ENCODE measurements around the gene VSIR.

VSIR gene

DNA sequence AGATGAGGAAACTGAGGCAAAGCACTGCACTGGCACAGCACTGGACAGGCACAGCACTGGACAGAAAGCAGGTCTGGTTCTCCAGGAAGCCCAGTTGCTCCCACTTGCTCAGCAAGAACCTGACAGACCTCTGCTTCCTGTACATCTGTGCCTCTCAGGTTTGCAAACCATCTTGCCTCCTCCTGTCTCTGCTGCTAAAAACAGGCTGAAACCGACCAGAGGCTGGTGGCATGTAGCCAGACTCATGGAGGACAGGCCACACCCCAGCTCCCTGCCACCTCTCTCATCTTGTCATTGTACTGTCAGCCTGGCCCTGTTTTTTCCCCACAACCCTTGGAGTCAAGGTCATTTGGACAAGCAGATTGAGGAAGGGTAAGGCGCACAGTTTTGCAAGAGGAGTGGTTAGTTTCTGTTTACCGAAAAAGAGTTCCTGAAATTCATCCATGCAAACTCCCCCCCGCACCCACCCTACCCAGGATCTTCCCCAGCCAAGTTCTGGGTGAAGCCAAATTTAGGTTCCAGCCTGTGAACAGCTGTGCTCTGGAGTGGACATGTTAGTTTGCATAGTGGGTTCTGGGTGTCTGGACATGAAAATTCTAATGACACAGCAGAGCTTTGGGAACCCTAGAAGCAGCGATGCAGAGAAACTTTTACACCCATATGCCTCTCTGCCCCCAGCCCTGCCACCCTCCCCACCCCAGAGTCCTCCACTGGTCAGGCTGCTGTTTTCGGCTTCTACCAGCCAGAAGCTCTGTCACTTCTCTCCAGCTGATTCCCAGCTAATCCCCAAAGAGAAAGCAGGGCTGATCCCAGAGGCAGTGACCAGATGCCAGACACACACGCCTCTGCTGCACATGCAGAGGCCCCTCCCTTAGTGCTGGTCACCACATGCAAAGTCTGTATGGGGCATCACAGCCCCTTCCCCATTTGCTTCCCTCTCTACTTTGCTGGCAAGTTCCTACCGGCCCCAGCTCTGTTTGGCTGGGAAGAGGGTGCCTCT is 45.3 kb downstream of the VSIR start:
- no peak for DNase-seq (ENCODE audit: low spot score)

- DNase-seq (ENCODE audit: low spot score) = no peak
Observed at GRCh38 chr10:71727105-71727737, 46.1 kb downstream of the VSIR start.

DNA sequence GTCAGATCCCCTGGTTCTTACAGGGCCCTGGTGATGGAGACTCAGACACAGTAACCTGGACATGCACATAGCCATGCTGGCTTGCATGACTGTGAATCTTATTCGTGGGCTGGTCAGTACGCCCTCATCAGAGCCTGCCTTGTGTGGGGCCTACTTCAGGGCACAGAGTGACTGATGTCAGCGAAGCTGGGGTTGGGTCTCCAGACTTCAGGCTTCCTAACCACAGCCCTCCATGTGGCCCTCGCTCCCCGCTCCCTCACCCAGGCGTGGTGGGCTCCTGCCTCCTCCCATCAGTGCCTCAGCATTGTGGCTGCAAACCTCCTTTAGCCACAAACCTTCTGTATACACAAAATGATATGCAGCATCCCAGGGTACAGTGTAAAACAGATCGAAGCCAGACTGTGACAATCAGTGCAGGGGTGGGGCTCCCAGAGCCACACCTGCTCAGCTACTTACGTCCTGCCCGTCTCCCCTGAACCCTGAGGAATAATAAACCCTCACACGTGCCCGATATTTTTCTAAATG is 46.7 kb downstream of the VSIR start:
- no peak for DNase-seq (ENCODE audit: low spot score)

DNA sequence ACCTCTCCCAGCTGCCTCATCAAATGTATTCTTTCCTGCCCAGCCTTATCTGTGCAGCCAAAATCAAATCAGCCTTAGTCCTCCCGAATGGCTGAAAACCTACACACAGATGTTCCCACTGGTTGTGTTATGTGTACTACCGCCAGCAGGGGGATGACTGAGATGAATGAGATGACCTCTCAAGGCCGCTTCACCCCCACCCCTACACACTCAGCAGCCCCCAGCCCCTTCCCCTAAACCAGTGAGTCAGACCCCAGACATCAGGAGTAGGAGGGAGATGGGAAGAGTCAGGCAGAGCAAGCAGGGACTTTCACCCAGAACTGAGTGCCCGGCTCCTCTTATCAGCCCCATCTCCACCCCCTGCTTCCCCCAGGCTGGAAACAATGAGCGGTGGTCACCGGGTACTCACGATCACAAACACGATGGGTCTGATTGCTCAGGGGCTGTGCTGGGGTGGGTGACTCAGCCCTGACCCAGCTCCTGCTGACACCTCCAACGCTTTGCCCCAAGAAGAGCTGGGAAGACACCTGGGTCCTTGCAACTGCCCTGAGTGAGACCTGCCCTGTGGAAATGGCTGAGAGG is 47.2 kb downstream of the VSIR start:
- peak; percentile 66 for DNase-seq (ENCODE audit: low spot score)

GRCh38 chr10:71725249-71725648 is 48.1 kb downstream of the VSIR start:
- no peak for DNase-seq (ENCODE audit: low spot score)

DNA sequence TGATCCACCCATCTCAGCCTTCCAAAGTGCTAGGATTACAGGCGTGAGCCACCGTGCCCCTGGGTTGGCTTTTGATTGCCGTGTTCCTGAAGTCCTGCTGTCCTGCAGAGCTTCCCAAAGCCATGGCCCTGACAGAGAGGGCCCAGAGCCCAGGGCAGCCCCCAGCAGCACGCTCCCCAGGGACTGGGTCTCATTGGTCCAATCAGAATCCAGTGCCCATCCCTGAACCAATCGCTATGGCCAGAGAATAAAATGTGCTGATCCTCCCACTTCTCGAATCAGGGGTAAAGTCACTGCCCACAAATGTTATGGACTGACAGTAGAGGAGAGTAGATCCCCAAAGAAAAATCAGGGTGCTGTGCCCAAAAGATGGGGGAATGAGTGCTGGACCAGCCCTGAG is 48.8 kb downstream of the VSIR start:
- DNase-seq (ENCODE audit: low spot score) = no peak

- DNase-seq (ENCODE audit: low spot score) = no peak
Observed at GRCh38 chr10:71723311-71723710, 50.0 kb downstream of the VSIR start.

DNA sequence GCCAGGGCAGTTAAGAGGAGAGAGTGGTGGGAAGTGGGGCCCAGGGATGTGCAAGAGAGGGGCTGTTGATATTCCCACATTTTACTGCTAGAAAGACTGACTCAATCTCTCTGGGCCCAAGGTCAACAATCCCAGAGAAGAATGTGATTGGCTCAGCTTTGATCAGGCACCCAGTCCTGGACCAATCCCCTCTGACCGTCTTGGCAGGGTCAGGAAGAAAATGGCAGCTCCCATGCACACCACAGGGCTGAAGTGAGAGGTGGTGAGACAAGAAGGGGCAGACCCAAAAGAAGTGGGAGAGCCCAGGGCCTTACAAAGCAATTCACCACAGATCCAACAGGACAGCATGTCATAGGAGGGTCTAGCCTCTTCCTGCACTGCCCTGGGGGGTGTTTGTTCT is 50.5 kb downstream of the VSIR start:
- DNase-seq (ENCODE audit: low spot score) = no peak

GRCh38 chr10:71721313-71721712 is 52.0 kb downstream of the VSIR start:
- DNase-seq (ENCODE audit: low spot score) = no peak

GRCh38 chr10:71720288-71720687 is 53.0 kb downstream of the VSIR start:
- no peak for DNase-seq (ENCODE audit: low spot score)

GRCh38 chr10:71719464-71720201 is 53.7 kb downstream of the VSIR start, which contains the start of gene C10orf105:
Gene C10orf105 (minus strand): TSS chr10:71719778. CDS start chr10:71716337, 3,441 bp downstream.
- peak; percentile 75 for DNase-seq (ENCODE audit: low spot score)

GRCh38 chr10:71719042-71719441 is 54.3 kb downstream of the VSIR start:
- no peak for DNase-seq (ENCODE audit: low spot score)

GRCh38 chr10:71718165-71718698 is 55.1 kb downstream of the VSIR start:
- no peak for DNase-seq (ENCODE audit: low spot score)

DNA sequence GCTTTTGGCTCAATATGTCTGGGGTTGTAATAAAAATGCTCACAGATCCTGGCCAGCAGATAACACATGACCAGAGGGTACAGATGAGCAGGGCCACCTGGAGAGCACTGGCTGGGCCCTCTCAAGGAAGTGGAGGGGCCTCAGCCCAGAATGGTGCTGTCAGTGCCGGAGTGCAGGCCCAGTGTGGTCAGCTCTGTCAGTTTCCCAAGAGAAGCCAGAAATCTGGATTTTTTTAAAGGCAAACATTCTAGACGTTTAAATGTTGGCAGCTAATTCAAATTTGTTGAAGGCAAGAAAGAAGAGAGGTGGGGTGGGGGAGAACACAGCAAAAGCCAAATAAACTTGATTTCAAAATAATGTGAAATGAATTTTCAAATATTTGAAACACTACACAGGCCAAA is 55.8 kb downstream of the VSIR start:
- no peak for DNase-seq (ENCODE audit: low spot score)

- no peak for DNase-seq (ENCODE audit: low spot score)
Observed at GRCh38 chr10:71717056-71717455, 56.3 kb downstream of the VSIR start.

DNA sequence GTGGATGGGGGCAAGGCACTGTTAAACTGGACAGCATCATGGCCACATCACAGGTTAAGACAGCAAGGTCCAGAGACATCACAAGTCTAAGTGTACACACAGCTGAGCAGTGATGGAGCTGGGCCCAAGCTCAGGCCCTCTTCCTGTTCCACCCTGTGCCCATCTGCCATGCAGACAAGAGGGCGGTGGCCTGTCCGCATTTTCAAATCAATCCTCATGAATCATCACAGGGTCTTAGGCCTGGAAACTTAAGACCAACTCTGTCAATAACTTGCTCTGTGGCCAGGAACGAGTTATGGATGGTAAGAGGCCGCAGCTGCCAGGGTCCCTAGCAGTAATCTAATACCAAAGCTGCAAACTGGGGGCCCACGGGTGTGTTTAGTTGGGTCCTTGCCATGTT is 56.9 kb downstream of the VSIR start:
- DNase-seq (ENCODE audit: low spot score) = no peak

GRCh38 chr10:71715860-71716259 is 57.5 kb downstream of the VSIR start:
- no peak for DNase-seq (ENCODE audit: low spot score)

DNA sequence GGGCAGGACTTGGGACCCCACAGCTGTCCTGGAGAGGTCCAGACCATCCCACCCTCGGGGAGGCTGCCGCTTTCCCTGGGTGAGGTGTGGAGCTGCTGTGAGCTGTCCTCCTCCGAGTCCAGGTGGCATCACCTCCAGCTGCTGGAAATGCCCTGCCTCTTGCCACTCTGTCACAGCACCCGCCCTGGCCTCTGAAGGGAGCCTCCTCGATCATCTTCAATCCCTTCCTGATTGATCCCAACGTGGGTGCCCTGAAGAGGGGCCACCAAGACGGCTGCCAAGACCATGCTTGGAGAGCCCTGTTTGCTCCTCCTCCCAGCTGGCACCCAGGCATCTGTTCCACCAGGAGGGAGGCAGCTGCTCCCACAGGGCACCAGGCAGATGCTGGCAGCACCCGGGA is 58.3 kb downstream of the VSIR start:
- no peak for DNase-seq (ENCODE audit: low spot score)

DNA sequence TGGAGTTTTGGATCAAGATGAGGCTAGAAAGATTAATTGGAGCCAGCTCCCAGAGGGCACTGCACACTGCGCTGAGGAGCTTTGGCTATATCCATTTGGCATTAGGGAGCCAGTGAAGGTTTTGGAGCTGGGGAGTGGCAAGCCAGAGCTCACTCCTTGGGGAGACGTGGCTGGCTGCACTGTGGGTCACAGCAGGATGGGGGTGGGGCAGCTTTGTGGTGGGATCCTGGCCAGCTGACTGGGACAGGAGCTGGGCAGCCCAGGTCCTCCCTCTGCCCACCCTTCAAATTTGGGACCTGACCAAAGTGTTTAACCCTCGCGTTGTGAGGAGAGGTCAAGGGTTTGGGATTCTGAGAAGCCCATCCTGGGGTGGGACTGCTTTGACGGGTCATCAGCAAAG is 58.7 kb downstream of the VSIR start:
- DNase-seq (ENCODE audit: low spot score) = no peak

DNA sequence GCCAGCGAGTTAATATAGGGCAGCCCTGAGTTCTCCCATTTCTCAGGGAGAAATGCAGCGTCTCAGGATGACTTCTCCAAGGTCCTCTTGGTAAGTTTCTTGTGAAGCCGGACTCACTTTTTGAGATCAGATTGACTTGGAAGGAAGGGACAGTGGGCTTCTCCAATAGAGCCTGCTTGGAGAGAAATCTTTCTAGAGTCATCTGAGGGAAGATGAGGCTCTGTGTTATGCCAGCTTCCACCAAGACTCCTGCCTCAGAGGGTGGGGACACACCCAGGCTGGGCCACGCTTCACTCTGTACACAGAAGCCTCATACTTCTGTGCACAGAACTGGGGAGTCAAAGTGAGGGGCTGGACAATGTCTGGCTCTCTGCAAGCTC is 59.3 kb downstream of the VSIR start:
- DNase-seq (ENCODE audit: low spot score) = no peak

- DNase-seq (ENCODE audit: low spot score) = peak; percentile 64
Observed at GRCh38 chr10:71713135-71714030, 59.9 kb downstream of the VSIR start.
